Activated naive CD4-positive, alpha-beta T cell treated with anti-CD3 and anti-CD28 coated beads, Interleukin-2, amount 50 U/mL, for 72 hours (primary cell): Measurements from ENCODE around the gene ANKHD1. TPM values are rescaled to one million over a fixed set of nuclear protein-coding genes. Genes with fewer than 3 reads are reported as not detected.

ENCODE experiments used
- ATAC-seq, 2 donors: fragments of 150-1000 bp; cut with Tn5 transposase; 2 replicates each; pipeline ENCODE4 v1.10.0; 2021; ENCODE audit warnings: mild to moderate bottlenecking in 2 of 2, moderate library complexity in 2 of 2
- DNase-seq, 2 donors: peaks; one replicate each; pipeline ENCODE4 v3.0.0; 2021 to 2022; ENCODE audit warnings: low spot score in 2 of 2
- H3K27ac Mint-ChIP-seq, 2 donors: one replicate each; pipeline ENCODE4 v1.8.0; 2022; ENCODE audit warnings: mild to moderate bottlenecking in 2 of 2, mixed read lengths in 2 of 2
- H3K36me3 Mint-ChIP-seq, 2 donors: one replicate each; pipeline ENCODE4 v1.8.0; 2022; ENCODE audit warnings: mixed read lengths in 2 of 2
- H3K9me3 Mint-ChIP-seq, 2 donors: one replicate each; pipeline ENCODE4 v1.8.0; 2022; ENCODE audit warnings: mixed read lengths in 2 of 2
- total RNA-seq, 2 donors: library from RNA; stranded (reverse); gene quantifications; one replicate each; pipeline ENCODE4 v1.2.3, GENCODE V29; 2022

The ANKHD1 gene
- total RNA-seq, 2 donors from 2014 or later, result 107 to 143 TPM

DNA sequence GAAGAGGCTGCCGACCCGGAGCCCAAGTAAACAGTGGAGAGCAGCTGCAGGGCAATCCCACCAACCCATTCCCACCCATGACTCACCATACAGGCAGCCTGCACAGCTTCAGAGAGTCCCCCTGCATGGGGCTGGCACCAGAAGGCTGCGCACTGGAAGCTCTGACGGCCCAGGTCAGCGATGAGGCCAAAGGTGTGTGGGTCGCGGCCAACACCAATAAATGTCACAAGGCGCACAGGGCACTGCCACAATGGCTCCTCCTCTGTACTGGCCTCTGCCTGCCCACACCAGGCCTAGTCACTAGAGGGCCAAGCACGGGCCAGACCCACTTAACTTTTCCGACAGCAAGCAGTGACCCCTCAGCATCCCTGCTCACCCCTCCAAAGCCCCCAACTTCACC, 158.6 kb downstream of the ANKHD1 start:
- Mint-ChIP-seq H3K36me3 (peaks cover 22 to 36% of the 10 kb centered on the region in 2 donors), H3K9me3 (peaks cover 0 to 3% of the 10 kb centered on the region in 2 donors), H3K27ac (no peak overlapping the region)
- no peak for DNase-seq
- ATAC-seq, result no peak

GRCh38 chr5:140561753-140562523, 160.3 kb downstream of the ANKHD1 start:
- DNase-seq (no peak), ATAC-seq (no peak)
- no peak overlapping the region for H3K27ac Mint-ChIP-seq
- peaks cover 27 to 33% of the 10 kb centered on the region in 2 donors for H3K36me3 Mint-ChIP-seq
- no peaks in the 10 kb centered on the region for H3K9me3 Mint-ChIP-seq

DNA sequence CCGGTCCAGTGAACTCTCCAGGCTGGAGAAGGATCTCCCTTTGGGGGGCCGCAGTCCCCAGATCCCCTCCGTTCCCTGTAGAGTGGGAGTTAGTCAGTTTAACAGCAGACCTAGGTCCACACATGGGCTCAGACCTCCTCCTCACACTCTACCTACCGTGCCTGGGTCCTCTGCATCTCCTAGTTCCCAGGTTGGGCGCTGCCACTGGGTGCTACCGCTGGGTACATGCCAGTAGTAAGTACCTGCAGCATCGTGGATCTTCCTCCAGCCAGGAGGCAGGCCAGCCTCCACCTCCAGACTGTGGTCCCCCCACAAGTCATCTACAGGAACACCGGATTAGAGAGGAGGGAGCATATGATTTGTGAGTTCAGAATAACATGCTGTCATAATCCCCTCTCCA, 162.0 kb downstream of the ANKHD1 start:
- Mint-ChIP-seq H3K27ac (peak overlapping the region; percentile 73 to 98), H3K36me3 (peaks cover 32 to 39% of the 10 kb centered on the region in 2 donors), H3K9me3 (no peaks in the 10 kb centered on the region)
- ATAC-seq (no peak), DNase-seq (no peak)

DNA sequence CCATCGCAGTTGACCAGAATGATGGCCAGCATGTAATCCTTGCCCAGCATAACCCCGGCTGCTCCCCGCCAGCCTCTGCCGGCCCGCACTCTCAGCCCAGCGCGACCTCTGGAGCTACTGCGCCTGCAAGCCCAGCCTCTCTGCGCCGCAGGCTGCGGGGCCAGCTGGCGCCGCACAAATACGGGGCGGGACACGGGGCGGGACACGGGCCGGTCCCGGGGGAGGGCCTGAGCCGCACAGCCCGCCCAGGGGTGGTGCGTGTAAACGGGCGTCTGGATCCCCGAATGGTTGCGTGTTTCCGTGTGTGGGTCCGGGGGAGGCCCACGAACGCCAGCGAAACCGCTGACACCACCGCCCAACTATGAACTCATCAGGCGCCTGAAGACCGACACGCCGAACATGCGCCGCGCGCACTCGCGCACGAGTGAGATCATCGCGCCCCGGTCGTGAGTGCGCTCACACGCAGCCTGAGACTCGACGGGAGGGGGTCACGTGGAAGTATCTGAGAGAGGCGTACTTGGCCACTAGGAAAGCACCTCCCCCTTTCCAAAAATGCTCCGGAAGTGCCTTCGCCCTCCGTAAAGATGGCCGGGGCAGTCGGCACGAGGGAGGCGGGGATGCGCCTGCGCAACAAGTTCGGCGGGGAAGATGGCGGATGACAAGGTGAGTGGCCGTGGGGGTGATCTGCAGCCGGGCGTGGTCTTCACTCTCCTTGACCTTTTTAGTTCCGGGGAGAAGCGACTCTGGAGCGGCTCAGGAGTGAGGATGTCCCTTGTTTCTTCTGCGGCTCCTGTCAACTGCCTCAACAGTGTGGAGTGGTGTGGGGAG, 162.8 kb downstream of the ANKHD1 start, which contains the start of the genes APBB3 and SLC35A4:
Gene APBB3 (minus strand): TSS at position 403 of the 828 bp plus-strand sequence. CDS start 353 bp downstream, at position 50.
Gene SLC35A4 (plus strand): TSS at position 633 of the 828 bp plus-strand sequence. CDS start 2,342 bp downstream, outside the sequence.
- peak within 1 kb of the TSS; percentile 98 for H3K27ac Mint-ChIP-seq
- H3K9me3 Mint-ChIP-seq, result no peaks in the 10 kb centered on the region
- ATAC-seq, result peak; percentile 88 to 94
- H3K36me3 Mint-ChIP-seq, result peaks cover 32 to 42% of the 10 kb centered on the region in 2 donors
- peak; percentile 93 to 98 for DNase-seq

- DNase-seq (no peak), ATAC-seq (no peak)
- H3K9me3 Mint-ChIP-seq, result no peaks in the 10 kb centered on the region
- H3K27ac Mint-ChIP-seq, result peak overlapping the region; percentile 98
- H3K36me3 Mint-ChIP-seq, result peaks cover 32 to 42% of the 10 kb centered on the region in 2 donors
Measured at GRCh38 chr5:140565024-140565779, 163.6 kb downstream of the ANKHD1 start.

- Mint-ChIP-seq H3K36me3 (peaks cover 32 to 42% of the 10 kb centered on the region in 2 donors), H3K27ac (peak overlapping the region; percentile 98), H3K9me3 (no peaks in the 10 kb centered on the region)
- ATAC-seq (no peak), DNase-seq (no peak)
Measured at GRCh38 chr5:140565780-140566095, 164.1 kb downstream of the ANKHD1 start.

- DNase-seq, result no peak
- Mint-ChIP-seq H3K27ac (peak overlapping the region; percentile 65 to 90), H3K36me3 (peaks cover 32 to 42% of the 10 kb centered on the region in 2 donors), H3K9me3 (no peaks in the 10 kb centered on the region)
- ATAC-seq, result no peak
Measured at GRCh38 chr5:140566665-140567064, 165.0 kb downstream of the ANKHD1 start.

- Mint-ChIP-seq H3K9me3 (no peaks in the 10 kb centered on the region), H3K27ac (peak overlapping the region; percentile 89 to 90), H3K36me3 (peaks cover 32 to 42% of the 10 kb centered on the region in 2 donors)
- no peak for ATAC-seq
- no peak for DNase-seq
Measured at GRCh38 chr5:140567136-140567818, 165.6 kb downstream of the ANKHD1 start.

- Mint-ChIP-seq H3K36me3 (peaks cover 32 to 42% of the 10 kb centered on the region in 2 donors), H3K9me3 (no peaks in the 10 kb centered on the region), H3K27ac (peak overlapping the region; percentile 89 to 90)
- ATAC-seq (no peak), DNase-seq (no peak)
Measured at GRCh38 chr5:140567871-140568270, 166.2 kb downstream of the ANKHD1 start.

DNA sequence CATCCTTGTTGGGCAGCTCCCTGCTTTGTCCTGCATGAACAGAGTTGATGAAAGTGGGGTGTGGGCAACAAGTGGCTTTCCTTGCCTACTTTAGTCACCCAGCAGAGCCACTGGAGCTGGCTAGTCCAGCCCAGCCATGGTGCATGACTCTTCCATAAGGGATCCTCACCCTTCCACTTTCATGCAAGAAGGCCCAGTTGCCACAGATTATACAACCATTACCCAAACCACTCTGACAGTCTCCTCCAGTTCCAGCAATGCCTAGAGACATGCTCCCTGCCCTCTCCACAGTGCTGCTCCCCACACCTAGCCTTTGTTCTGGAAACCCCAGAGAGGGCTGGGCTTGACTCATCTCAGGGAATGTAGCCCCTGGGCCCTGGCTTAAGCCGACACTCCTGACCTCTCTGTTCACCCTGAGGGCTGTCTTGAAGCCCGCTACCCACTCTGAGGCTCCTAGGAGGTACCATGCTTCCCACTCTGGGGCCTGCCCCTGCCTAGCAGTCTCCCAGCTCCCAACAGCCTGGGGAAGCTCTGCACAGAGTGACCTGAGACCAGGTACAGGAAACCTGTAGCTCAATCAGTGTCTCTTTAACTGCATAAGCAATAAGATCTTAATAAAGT, 166.9 kb downstream of the ANKHD1 start:
- peaks cover 32 to 42% of the 10 kb centered on the region in 2 donors for H3K36me3 Mint-ChIP-seq
- H3K27ac Mint-ChIP-seq, result peak overlapping the region; percentile 89 to 97
- H3K9me3 Mint-ChIP-seq, result no peaks in the 10 kb centered on the region
- DNase-seq (no peak), ATAC-seq (no peak)

GRCh38 chr5:140569197-140569596, 167.6 kb downstream of the ANKHD1 start:
- peaks cover 32 to 42% of the 10 kb centered on the region in 2 donors for H3K36me3 Mint-ChIP-seq
- H3K9me3 Mint-ChIP-seq, result no peaks in the 10 kb centered on the region
- ATAC-seq (no peak), DNase-seq (no peak)
- H3K27ac Mint-ChIP-seq, result peak overlapping the region; percentile 89 to 97

- no peak for ATAC-seq
- no peak for DNase-seq
- Mint-ChIP-seq H3K9me3 (no peaks in the 10 kb centered on the region), H3K36me3 (peaks cover 26 to 35% of the 10 kb centered on the region in 2 donors), H3K27ac (peak overlapping the region; percentile 89 to 97)
Measured at GRCh38 chr5:140570058-140570457, 168.4 kb downstream of the ANKHD1 start.

GRCh38 chr5:140570488-140570887, 168.9 kb downstream of the ANKHD1 start:
- Mint-ChIP-seq H3K36me3 (peaks cover 22 to 31% of the 10 kb centered on the region in 2 donors), H3K27ac (peak overlapping the region; percentile 89 to 97), H3K9me3 (no peaks in the 10 kb centered on the region)
- ATAC-seq, result no peak
- no peak for DNase-seq

GRCh38 chr5:140571105-140571504, 169.5 kb downstream of the ANKHD1 start:
- peaks cover 17 to 26% of the 10 kb centered on the region in 2 donors for H3K36me3 Mint-ChIP-seq
- H3K27ac Mint-ChIP-seq, result no peak overlapping the region
- DNase-seq (no peak), ATAC-seq (no peak)
- H3K9me3 Mint-ChIP-seq, result no peaks in the 10 kb centered on the region

DNA sequence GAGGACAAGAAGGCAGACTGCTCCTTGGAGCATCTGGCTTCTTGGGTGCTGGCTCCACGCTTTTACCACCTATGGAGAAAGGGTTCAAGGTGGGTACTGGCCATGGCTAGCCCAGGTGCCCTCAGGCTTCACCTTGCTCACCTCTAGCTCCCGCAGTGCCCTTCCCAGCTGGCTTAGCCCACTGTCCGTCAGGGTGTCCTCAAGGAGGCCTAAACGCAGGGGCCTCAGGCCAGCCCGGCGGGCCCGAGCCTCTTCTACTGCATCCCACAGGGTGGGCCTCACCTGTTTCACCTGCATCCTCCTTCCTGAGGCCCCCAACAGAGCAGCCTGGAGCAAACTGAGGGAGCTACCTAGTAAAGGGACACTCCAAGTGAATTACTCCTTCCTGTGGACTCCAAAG, 172.1 kb downstream of the ANKHD1 start:
- peaks cover 0 to 2% of the 10 kb centered on the region in 2 donors for H3K36me3 Mint-ChIP-seq

GRCh38 chr5:140574165-140574564, 172.5 kb downstream of the ANKHD1 start:
- H3K9me3 Mint-ChIP-seq, result no peaks in the 10 kb centered on the region
- no peaks in the 10 kb centered on the region for H3K36me3 Mint-ChIP-seq
- ATAC-seq (no peak), DNase-seq (no peak)
- no peak overlapping the region for H3K27ac Mint-ChIP-seq

More for the DNA sequence above, 172.1 kb downstream of the ANKHD1 start:
- DNase-seq, result no peak
- H3K27ac Mint-ChIP-seq, result no peak overlapping the region
- no peaks in the 10 kb centered on the region for H3K9me3 Mint-ChIP-seq
- ATAC-seq, result no peak
